Measurements from ENCODE around the gene WDR5. TPM values are rescaled to one million over a fixed set of nuclear protein-coding genes. Genes with fewer than 3 reads are reported as not detected.

The WDR5 gene
- total RNA-seq, 1 donor from 2014 or later: 29.3 TPM

- DNase-seq (ENCODE audit: low read depth, low spot score): no peak
Observed at GRCh38 chr9:134158242-134158641, 22.4 kb downstream of the WDR5 start.

GRCh38 chr9:134158753-134159392, 23.0 kb downstream of the WDR5 start:
- no peak for DNase-seq (ENCODE audit: low read depth, low spot score)

- DNase-seq (ENCODE audit: low read depth, low spot score): no peak
Observed at GRCh38 chr9:134159566-134160245, 23.8 kb downstream of the WDR5 start.

GRCh38 chr9:134161647-134162046, 25.8 kb downstream of the WDR5 start:
- no peak for DNase-seq (ENCODE audit: low read depth, low spot score)

GRCh38 chr9:134162212-134162775, 26.4 kb downstream of the WDR5 start:
- DNase-seq (ENCODE audit: low read depth, low spot score): no peak

GRCh38 chr9:134162926-134163370, 27.1 kb downstream of the WDR5 start:
- no peak for DNase-seq (ENCODE audit: low read depth, low spot score)

- no peak for DNase-seq (ENCODE audit: low read depth, low spot score)
Observed at GRCh38 chr9:134163371-134164196, 27.7 kb downstream of the WDR5 start.

- no peak for DNase-seq (ENCODE audit: low read depth, low spot score)
Observed at GRCh38 chr9:134164879-134165278, 29.0 kb downstream of the WDR5 start.

GRCh38 chr9:134165357-134166315, 29.8 kb downstream of the WDR5 start:
- DNase-seq (ENCODE audit: low read depth, low spot score): no peak

GRCh38 chr9:134166374-134166773, 30.5 kb downstream of the WDR5 start:
- DNase-seq (ENCODE audit: low read depth, low spot score): no peak

GRCh38 chr9:134167530-134167931, 31.6 kb downstream of the WDR5 start:
- DNase-seq (ENCODE audit: low read depth, low spot score): no peak

GRCh38 chr9:134168757-134169550, 33.1 kb downstream of the WDR5 start:
- no peak for DNase-seq (ENCODE audit: low read depth, low spot score)

- DNase-seq (ENCODE audit: low read depth, low spot score): no peak
Observed at GRCh38 chr9:134169724-134170401, 34.0 kb downstream of the WDR5 start.

- no peak for DNase-seq (ENCODE audit: low read depth, low spot score)
Observed at GRCh38 chr9:134170532-134171315, 34.8 kb downstream of the WDR5 start.

GRCh38 chr9:134171316-134172197, 35.7 kb downstream of the WDR5 start:
- no peak for DNase-seq (ENCODE audit: low read depth, low spot score)

GRCh38 chr9:134172198-134173126, 36.6 kb downstream of the WDR5 start:
- no peak for DNase-seq (ENCODE audit: low read depth, low spot score)

All from pulmonary artery endothelial cell (primary cell).